OCI-LY1 (cell line): ENCODE results near the gene UNG.

ENCODE experiments used
- EZH2 ChIP-seq: fragments of 200-600 bp; sonication (generic), shearing (Covaris generic); IDR thresholded peaks from 2 replicates; pipeline ENCODE4 v1.8.0; 2017; ENCODE audit warnings: borderline replicate concordance, mixed run types, mild to moderate bottlenecking, antibody characterized with exemption, low read length, moderate library complexity, mixed read lengths
- TF ChIP-seq, protein P1 (sequence below): fragments of 200-600 bp; sonication (generic), shearing (Covaris generic); IDR thresholded peaks from 2 replicates; pipeline ENCODE4 v1.5.1; 2017; ENCODE audit warnings: mild to moderate bottlenecking, antibody characterized with exemption, low read length, moderate library complexity, mixed read lengths

DNA sequence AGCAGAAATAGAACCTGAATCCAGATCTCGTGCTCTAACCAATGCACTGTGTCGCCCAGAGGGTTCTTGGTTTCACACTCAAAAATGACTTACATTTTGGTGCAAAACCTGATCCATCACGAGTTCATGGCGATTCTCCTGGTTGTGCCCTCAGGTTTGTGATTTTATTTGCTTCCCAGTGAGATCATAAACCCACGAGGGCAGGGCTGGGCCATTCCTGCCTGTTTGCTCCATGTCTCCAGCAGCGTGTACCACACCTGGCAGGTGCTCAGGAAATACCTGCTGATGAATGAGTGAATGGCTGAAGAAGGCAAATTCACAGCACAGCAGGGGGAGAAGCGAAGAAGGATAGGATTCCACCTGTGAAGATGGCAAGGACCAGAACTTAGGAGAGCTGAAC lies 28.4 kb downstream of the UNG start:
- TF ChIP-seq, protein P1, sequence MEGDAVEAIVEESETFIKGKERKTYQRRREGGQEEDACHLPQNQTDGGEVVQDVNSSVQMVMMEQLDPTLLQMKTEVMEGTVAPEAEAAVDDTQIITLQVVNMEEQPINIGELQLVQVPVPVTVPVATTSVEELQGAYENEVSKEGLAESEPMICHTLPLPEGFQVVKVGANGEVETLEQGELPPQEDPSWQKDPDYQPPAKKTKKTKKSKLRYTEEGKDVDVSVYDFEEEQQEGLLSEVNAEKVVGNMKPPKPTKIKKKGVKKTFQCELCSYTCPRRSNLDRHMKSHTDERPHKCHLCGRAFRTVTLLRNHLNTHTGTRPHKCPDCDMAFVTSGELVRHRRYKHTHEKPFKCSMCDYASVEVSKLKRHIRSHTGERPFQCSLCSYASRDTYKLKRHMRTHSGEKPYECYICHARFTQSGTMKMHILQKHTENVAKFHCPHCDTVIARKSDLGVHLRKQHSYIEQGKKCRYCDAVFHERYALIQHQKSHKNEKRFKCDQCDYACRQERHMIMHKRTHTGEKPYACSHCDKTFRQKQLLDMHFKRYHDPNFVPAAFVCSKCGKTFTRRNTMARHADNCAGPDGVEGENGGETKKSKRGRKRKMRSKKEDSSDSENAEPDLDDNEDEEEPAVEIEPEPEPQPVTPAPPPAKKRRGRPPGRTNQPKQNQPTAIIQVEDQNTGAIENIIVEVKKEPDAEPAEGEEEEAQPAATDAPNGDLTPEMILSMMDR = no peak
- TF ChIP-seq EZH2 = no peak
